ENCODE results near the gene WASL. TPM values are rescaled to one million over a fixed set of nuclear protein-coding genes. Genes with fewer than 3 reads are reported as not detected.

WASL gene
- total RNA-seq, 1 donor from 2014 or later, result 6.4 TPM

DNA sequence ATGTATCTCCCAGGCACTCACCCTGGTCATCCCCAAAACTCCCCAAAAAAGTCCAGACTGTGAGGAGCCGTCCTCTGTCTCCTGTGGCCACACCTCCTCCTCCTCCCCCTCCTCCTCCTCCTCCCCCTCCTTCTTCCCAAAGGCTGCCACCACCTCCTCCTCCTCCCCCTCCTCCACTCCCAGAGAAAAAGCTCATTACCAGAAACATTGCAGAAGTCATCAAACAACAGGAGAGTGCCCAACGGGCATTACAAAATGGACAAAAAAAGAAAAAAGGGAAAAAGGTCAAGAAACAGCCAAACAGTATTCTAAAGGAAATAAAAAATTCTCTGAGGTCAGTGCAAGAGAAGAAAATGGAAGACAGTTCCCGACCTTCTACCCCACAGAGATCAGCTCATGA is 86.0 kb downstream of the WASL start:
- Mint-ChIP-seq H3K4me3 (no peak overlapping the region), H3K27me3 (peaks cover 19% of the 10 kb centered on the region), H3K27ac (no peak overlapping the region), H3K4me1 (no peaks in the 10 kb centered on the region), H3K9me3 (no peaks in the 10 kb centered on the region), H3K36me3 (ENCODE audit: low read depth) (no peaks in the 10 kb centered on the region)
- DNase-seq, result no peak
- intact Hi-C loops (cut with micrococcal nuclease), result no loop called here

DNA sequence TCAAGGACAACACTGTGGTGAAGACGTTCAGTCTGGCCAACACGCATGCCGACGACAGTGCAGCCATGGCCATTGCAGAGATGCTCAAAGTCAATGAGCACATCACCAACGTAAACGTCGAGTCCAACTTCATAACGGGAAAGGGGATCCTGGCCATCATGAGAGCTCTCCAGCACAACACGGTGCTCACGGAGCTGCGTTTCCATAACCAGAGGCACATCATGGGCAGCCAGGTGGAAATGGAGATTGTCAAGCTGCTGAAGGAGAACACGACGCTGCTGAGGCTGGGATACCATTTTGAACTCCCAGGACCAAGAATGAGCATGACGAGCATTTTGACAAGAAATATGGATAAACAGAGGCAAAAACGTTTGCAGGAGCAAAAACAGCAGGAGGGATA is 86.5 kb downstream of the WASL start:
- peaks cover 19% of the 10 kb centered on the region for H3K27me3 Mint-ChIP-seq
- no peaks in the 10 kb centered on the region for H3K36me3 Mint-ChIP-seq (ENCODE audit: low read depth)
- intact Hi-C loops (cut with micrococcal nuclease), result no loop called here
- no peaks in the 10 kb centered on the region for H3K4me1 Mint-ChIP-seq
- H3K4me3 Mint-ChIP-seq, result no peak overlapping the region
- DNase-seq, result no peak
- H3K27ac Mint-ChIP-seq, result no peak overlapping the region
- H3K9me3 Mint-ChIP-seq, result no peaks in the 10 kb centered on the region

GRCh38 chr7:123661765-123662164 is 87.0 kb downstream of the WASL start:
- H3K4me3 Mint-ChIP-seq, result no peak overlapping the region
- H3K4me1 Mint-ChIP-seq, result no peaks in the 10 kb centered on the region
- no peak overlapping the region for H3K27ac Mint-ChIP-seq
- H3K36me3 Mint-ChIP-seq (ENCODE audit: low read depth), result no peaks in the 10 kb centered on the region
- intact Hi-C loops (cut with micrococcal nuclease), result no loop called here
- DNase-seq, result no peak
- H3K9me3 Mint-ChIP-seq, result no peaks in the 10 kb centered on the region
- H3K27me3 Mint-ChIP-seq, result peaks cover 19% of the 10 kb centered on the region

GRCh38 chr7:123660514-123661354 is 88.1 kb downstream of the WASL start:
- Mint-ChIP-seq H3K36me3 (ENCODE audit: low read depth) (no peaks in the 10 kb centered on the region), H3K27me3 (peaks cover 19% of the 10 kb centered on the region), H3K4me3 (no peak overlapping the region), H3K27ac (no peak overlapping the region), H3K9me3 (no peaks in the 10 kb centered on the region), H3K4me1 (no peaks in the 10 kb centered on the region)
- no peak for DNase-seq
- intact Hi-C loops (cut with micrococcal nuclease), result no loop called here

GRCh38 chr7:123658023-123658422 is 90.8 kb downstream of the WASL start:
- H3K27me3 Mint-ChIP-seq, result peaks cover 16% of the 10 kb centered on the region
- no peaks in the 10 kb centered on the region for H3K4me1 Mint-ChIP-seq
- no peak overlapping the region for H3K27ac Mint-ChIP-seq
- no peaks in the 10 kb centered on the region for H3K9me3 Mint-ChIP-seq
- intact Hi-C loops (cut with micrococcal nuclease), result no loop called here
- H3K4me3 Mint-ChIP-seq, result no peak overlapping the region
- no peaks in the 10 kb centered on the region for H3K36me3 Mint-ChIP-seq (ENCODE audit: low read depth)
- no peak for DNase-seq

DNA sequence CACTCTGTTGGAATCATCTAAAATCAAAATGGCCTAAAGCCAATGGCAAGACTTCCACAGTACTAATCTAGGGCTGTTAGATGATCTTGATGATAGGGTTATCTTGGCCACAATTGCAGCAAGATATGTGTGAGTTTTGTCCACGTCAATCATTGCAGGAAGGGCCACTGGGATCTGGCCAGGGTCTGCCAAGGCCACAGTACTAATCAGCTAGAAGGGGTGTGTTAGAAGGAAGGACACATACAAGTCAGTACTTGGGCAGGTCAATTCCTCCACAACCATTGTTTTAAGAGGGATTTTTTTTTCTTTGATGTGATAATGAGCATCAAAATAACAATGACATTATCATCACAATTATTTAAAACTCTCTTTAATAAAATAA is 91.5 kb downstream of the WASL start:
- Mint-ChIP-seq H3K27me3 (peaks cover 13% of the 10 kb centered on the region), H3K27ac (no peak overlapping the region), H3K4me1 (no peaks in the 10 kb centered on the region), H3K4me3 (no peak overlapping the region), H3K9me3 (no peaks in the 10 kb centered on the region), H3K36me3 (ENCODE audit: low read depth) (no peaks in the 10 kb centered on the region)
- DNase-seq, result no peak
- intact Hi-C loops (cut with micrococcal nuclease), result no loop called here

DNA sequence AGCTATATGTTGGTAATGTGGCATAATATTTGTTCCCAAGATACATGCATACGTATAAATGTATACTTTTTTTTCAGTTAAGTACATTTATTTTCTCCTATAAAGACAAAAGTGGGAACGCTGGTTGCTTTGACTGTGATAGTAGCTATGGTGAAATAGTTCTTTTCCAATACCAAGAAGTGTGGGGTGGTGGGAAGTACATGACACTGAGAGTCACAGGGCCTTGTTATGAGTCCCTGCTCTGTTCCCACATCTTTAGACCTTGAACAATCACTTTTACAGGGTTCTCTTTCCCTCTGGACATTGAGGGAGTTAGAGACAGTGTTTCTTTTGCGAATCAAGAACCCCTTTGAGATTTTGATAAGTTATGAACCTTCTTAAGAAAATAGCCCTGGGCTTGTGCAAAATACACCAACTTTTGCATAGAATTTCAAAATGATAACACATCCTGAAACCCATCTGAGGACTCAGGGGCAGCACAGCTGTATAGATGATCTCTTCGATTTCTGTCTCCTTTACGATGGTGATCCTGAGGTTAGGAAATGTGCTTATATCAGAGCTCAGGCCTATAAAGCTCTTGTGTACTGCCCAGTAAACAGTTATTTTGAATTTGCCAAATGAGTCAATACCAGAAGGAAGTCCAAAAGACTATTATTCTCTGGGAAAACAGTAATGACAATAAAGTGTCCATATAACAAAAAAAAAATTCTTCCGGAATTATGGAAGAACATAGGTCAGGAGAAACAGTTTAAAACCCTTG is 92.1 kb downstream of the WASL start:
- intact Hi-C loops (cut with micrococcal nuclease), result no loop called here
- Mint-ChIP-seq H3K4me1 (no peaks in the 10 kb centered on the region), H3K9me3 (no peaks in the 10 kb centered on the region), H3K27me3 (peaks cover 13% of the 10 kb centered on the region), H3K4me3 (no peak overlapping the region), H3K36me3 (ENCODE audit: low read depth) (no peaks in the 10 kb centered on the region), H3K27ac (no peak overlapping the region)
- DNase-seq, result no peak

- no peak for DNase-seq
- Mint-ChIP-seq H3K27ac (no peak within 1 kb of the TSS), H3K4me1 (no peaks in the 10 kb centered on the region), H3K27me3 (peaks cover 11% of the 10 kb centered on the region), H3K4me3 (no peak within 1 kb of the TSS), H3K9me3 (no peaks in the 10 kb centered on the region), H3K36me3 (ENCODE audit: low read depth) (no peaks in the 10 kb centered on the region)
- intact Hi-C loops (cut with micrococcal nuclease), result no loop called here
Measured at GRCh38 chr7:123655614-123656013, 93.2 kb downstream of the WASL start, which contains the start of gene LMOD2. LMOD2 (plus strand) TSS chr7:123655866; CDS start chr7:123655964, 98 bp downstream.

DNA sequence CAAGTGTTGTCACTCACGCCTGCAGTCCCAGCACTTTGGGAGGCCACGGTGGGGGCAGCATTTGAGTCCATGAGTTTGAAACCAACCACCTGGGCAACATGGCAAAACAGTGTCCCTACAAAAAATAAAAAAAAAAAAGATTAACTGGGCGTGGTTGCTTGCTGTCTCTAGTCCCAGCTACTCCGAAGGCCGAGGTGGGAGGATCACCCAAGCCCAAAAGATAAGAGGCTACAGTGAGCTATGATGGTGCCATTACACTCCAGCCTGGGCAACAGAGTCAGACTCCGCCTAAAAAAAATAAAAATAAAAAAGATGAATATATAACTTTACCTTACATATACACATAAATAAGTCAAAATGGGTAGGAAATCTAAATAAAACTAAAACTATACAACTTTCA is 95.6 kb downstream of the WASL start:
- no peaks in the 10 kb centered on the region for H3K4me1 Mint-ChIP-seq
- no peak overlapping the region for H3K27ac Mint-ChIP-seq

GRCh38 chr7:123652406-123652805 is 96.4 kb downstream of the WASL start:
- intact Hi-C loops (cut with micrococcal nuclease), result no loop called here
- H3K27ac Mint-ChIP-seq, result no peak overlapping the region
- H3K27me3 Mint-ChIP-seq, result peaks cover 3% of the 10 kb centered on the region
- H3K9me3 Mint-ChIP-seq, result no peaks in the 10 kb centered on the region
- no peak for DNase-seq
- no peaks in the 10 kb centered on the region for H3K4me1 Mint-ChIP-seq
- H3K4me3 Mint-ChIP-seq, result no peak overlapping the region
- no peaks in the 10 kb centered on the region for H3K36me3 Mint-ChIP-seq (ENCODE audit: low read depth)

More for the DNA sequence above, 95.6 kb downstream of the WASL start:
- Mint-ChIP-seq H3K4me3 (no peak overlapping the region), H3K9me3 (no peaks in the 10 kb centered on the region), H3K27me3 (peaks cover 3% of the 10 kb centered on the region), H3K36me3 (ENCODE audit: low read depth) (no peaks in the 10 kb centered on the region)
- intact Hi-C loops (cut with micrococcal nuclease), result no loop called here
- DNase-seq, result no peak

GRCh38 chr7:123650595-123650994 is 98.2 kb downstream of the WASL start:
- Mint-ChIP-seq H3K9me3 (no peaks in the 10 kb centered on the region), H3K27ac (no peak overlapping the region), H3K27me3 (peaks cover 7% of the 10 kb centered on the region), H3K4me1 (no peaks in the 10 kb centered on the region), H3K4me3 (no peak overlapping the region), H3K36me3 (ENCODE audit: low read depth) (no peaks in the 10 kb centered on the region)
- intact Hi-C loops (cut with micrococcal nuclease), result no loop called here
- DNase-seq, result no peak

DNA sequence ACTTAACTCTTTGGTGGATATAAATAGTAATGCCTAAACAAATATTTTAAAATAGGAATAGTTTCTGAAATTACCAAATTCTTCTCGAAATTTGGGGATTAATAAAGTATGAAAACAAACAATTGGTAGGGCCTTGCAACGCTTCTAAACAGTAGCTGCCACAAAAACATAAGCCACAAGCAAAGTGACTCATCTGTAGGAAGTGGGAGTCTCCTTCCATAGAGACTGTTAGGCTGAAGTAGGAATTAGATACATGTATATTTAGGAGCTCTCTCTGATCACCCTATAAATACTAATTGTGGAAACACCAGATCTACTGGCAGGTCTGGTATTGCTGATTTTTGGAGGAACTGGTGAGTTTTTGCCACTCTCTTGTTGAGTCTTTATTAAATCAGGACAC is 98.8 kb downstream of the WASL start:
- intact Hi-C loops (cut with micrococcal nuclease), result no loop called here
- Mint-ChIP-seq H3K36me3 (ENCODE audit: low read depth) (no peaks in the 10 kb centered on the region), H3K9me3 (no peaks in the 10 kb centered on the region), H3K27me3 (peaks cover 9% of the 10 kb centered on the region), H3K4me3 (no peak overlapping the region), H3K27ac (no peak overlapping the region), H3K4me1 (no peaks in the 10 kb centered on the region)
- DNase-seq, result no peak

DNA sequence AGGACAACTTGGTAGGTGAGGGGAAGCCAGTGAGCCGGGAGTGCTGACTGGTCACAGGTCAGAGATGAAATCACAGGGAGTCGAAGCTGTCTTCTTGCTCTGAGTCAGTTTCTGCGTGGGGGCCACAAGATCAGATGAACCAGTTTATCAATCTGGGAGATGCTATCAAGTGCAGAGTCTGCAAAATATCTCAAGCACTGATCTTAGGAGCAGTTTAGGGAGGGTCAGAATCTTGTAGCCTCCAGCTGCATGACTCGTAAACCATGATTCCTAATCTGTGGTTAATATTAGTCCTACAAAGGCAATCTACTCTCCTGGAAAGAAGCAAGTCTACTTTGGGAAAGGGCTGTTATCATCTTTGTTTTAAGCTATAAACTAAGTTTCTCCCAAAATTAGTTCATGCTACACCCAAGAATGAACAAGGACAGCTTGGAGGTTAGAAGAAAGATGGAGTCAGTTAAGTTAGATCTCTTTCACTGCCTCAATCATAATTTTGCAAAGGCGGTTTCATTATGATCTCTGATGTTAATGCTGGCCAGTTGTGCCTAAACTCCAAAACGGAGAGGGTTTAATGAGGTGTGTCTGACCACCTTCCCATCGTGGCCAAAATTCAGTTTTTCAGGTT is 101.6 kb downstream of the WASL start:
- H3K27me3 Mint-ChIP-seq, result peaks cover 24% of the 10 kb centered on the region
- DNase-seq, result no peak
- H3K4me3 Mint-ChIP-seq, result no peak overlapping the region
- no peak overlapping the region for H3K27ac Mint-ChIP-seq
- H3K4me1 Mint-ChIP-seq, result no peaks in the 10 kb centered on the region
- no peaks in the 10 kb centered on the region for H3K36me3 Mint-ChIP-seq (ENCODE audit: low read depth)
- intact Hi-C loops (cut with micrococcal nuclease), result no loop called here
- H3K9me3 Mint-ChIP-seq, result no peaks in the 10 kb centered on the region

DNA sequence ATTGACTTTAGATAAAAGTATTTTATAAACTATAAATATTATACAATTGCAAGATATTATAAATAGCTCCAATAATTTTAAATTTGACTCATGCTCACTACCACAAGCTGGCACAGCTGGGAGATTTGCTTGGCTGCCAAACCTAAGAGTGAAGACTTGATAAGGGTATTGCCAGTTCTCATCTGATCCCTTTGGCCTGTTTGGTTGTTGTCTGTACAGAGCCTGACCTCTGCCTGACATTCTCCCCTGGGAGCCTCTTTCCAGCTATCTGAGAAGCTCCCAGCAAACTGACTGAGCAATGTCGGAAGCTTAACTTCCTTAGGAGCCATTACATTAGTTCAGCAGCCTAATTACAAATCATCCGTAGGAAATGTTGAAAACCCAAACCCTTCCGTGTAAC is 103.3 kb downstream of the WASL start:
- peaks cover 26% of the 10 kb centered on the region for H3K27me3 Mint-ChIP-seq
- no peaks in the 10 kb centered on the region for H3K4me1 Mint-ChIP-seq
- H3K9me3 Mint-ChIP-seq, result no peaks in the 10 kb centered on the region
- no peak overlapping the region for H3K4me3 Mint-ChIP-seq
- no peak for DNase-seq
- no peak overlapping the region for H3K27ac Mint-ChIP-seq
- intact Hi-C loops (cut with micrococcal nuclease), result no loop called here
- H3K36me3 Mint-ChIP-seq (ENCODE audit: low read depth), result no peaks in the 10 kb centered on the region

Measured in activated CD4-positive, alpha-beta T cell treated with anti-CD3 and anti-CD28 coated beads, Interleukin-2, amount 10 ng/mL, durations not matched to agents 24 days and 14 days (primary cell).